ENCODE results near the gene PDE12.
A peak's percentile ranks its signal among the peaks of the same experiment; 100 is the strongest.

PDE12 gene

DNA sequence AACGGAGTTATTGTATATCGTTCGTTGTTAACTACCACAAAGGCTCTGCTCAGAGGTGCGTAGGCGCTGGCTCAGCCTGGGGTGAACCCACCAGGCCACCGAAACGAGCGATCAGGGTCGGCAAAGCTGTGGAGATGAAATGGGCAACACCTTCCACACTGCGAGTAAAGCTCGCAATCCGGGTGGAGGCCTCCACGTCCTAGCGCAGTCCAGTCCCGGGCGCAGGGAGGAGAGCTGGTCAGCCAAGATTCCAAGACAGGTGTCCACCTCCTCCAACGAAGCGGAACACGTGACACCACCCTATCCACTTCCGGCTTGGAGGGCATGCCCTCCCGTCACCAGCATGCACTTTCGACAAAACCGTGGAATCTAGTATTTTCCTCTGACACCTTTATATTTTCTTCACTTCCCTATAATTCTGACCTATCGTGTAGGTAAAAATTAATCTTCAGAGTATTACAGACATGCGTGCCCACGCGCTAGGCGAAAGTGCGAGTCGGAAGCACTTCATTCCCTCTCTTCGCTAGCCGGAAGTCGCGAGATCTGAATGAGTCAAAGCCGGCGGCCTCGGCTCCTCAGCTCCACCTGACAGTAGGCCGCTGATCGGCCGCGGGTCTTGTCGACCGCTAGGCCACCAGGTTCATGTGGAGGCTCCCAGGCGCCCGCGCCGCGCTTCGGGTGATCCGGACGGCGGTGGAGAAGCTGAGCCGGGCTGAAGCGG, at the start of gene PDE12:
Gene PDE12 (plus strand): TSS at position 537 of the 721 bp plus-strand sequence. CDS start 106 bp downstream, at position 643.
- DNase-seq (ENCODE audit: low spot score), result peak; percentile 73

DNA sequence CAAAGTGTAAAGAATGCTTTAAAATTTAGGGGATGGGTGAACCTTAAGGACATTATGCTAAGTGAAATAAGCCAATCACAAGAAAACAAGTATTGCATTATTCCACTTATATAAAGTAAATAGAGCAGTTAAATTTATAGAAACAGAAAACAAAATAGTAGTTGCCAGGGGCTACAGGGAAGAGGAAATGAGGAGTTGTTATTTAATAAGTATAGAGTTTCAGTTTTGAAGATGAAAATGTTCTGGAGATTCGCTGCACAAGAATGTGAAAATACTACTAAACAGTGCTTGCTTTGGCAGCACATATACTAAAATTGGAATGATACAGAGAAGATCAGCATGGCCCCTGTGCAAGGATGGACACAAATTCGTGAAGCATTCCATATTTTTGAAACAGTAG, 43.9 kb upstream of the PDE12 start:
- no peak for DNase-seq (ENCODE audit: low spot score)

- DNase-seq (ENCODE audit: low spot score), result no peak
Measured at GRCh38 chr3:57518276-57518915, 37.7 kb upstream of the PDE12 start.

GRCh38 chr3:57530071-57530608, 25.9 kb upstream of the PDE12 start:
- no peak for DNase-seq (ENCODE audit: low spot score)

DNA sequence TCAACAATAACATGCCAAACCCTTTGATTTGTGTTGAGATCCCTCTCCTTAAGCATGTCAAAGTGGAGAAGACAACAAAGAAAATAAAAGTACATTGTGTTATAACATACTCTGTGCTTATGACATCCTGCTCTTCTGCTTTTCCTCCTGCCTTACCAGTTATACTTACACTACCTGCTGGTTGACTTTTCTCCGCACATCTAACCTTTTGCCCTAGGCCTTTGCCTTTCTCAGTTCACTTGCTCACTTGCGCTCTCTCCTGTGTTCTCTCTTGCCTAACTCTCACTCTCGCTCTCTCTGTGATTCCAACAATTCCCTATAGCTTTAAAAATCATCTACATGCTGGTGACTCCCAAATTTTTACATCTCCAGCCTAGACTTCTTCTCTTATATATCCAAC, 17.6 kb upstream of the PDE12 start:
- no peak for DNase-seq (ENCODE audit: low spot score)

DNA sequence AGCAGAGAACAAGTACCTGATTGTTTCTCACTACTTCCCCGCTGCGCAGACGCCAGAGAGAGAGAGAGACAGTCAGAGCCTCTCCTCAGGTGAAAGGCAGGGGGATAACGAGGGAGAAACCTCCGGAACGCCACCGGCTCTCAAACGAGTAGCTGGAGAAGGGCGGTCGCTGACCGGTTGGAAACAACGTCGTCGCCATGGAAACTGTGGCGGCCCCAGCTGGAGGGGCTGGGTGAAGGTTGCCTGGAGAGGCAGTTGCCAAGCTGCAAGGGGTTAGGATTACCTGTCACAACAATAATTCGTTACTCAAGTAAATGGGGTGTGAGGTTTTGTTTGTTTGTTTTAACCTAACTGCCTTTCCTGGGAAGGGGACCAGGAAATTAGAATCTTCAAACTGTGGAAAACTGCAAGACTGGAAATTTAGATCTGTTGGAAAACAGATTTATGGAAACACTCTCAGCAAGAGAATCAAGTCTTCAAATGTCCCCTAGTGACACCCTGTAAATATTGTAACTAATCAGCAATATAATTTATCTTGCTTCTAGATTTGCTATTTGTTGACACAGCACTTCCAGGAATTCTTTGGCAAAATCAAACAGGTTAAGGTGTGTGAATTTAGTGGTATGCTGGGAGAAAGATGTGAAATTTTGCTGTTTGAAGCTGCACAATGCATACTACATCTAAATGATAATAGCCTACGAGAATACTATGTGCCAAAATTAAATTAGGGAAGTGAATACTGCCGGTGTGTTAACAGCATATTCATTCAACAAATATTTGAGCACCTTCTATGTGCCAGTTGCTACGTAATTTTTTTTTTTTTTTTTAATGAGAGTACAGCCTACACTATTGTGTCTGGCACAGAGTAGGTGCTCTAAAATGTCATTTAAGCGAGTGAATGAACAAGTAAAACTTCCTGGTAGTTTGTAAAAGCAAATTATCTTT, 11.6 kb upstream of the PDE12 start, which contains the start of gene DNAH12:
Gene DNAH12 (minus strand): TSS at position 164 of the 945 bp plus-strand sequence. CDS start 1,474 bp downstream, outside the sequence.
- DNase-seq (ENCODE audit: low spot score), result no peak

GRCh38 chr3:57545636-57546268, 10.3 kb upstream of the PDE12 start:
- no peak for DNase-seq (ENCODE audit: low spot score)

DNA sequence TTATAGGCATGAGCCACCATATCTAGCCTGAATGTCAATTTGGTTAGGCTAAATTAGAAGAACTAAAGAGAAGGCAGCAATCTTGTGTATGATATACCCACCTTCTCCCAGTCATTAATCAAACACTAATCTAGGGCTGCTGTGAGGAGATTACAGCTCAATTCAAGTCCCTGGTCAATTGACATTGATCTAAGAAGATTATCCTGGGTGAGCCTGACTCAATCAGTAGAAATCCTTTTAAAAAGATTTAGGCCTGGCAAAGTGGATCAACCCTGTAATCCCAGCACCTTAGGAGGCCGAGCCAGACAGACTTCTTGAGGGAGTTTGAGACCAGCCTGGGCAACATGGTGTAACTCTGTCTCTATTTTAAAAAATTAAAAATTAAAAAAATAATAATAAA, 9.5 kb upstream of the PDE12 start:
- no peak for DNase-seq (ENCODE audit: low spot score)

DNA sequence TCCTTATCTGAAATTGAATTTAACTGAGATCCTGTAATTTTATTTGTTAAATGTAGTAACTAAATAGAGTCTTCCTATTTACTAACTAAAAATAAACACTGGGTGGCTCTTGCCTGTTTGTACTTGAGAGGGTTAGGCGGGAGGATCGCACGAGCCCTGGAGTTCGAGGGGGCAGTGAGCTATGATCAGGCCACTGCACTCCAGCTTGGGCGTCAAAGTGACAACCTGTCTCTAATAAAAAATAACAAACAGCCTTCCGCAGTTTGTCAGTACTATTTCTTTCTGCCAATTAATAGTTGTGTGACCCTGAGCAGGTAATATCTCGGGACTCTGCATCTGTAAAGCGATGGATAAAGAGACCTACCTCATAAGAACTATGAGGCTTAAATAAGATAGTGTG, 768 bp upstream of the PDE12 start:
- DNase-seq (ENCODE audit: low spot score), result no peak

- DNase-seq (ENCODE audit: low spot score), result peak; percentile 8
Measured at GRCh38 chr3:57556459-57557084, 498 bp downstream of the PDE12 start.

- DNase-seq (ENCODE audit: low spot score), result peak; percentile 14
Measured at GRCh38 chr3:57557085-57557537, 1.0 kb downstream of the PDE12 start.

- no peak for DNase-seq (ENCODE audit: low spot score)
Measured at GRCh38 chr3:57559526-57559925, 3.5 kb downstream of the PDE12 start.

DNA sequence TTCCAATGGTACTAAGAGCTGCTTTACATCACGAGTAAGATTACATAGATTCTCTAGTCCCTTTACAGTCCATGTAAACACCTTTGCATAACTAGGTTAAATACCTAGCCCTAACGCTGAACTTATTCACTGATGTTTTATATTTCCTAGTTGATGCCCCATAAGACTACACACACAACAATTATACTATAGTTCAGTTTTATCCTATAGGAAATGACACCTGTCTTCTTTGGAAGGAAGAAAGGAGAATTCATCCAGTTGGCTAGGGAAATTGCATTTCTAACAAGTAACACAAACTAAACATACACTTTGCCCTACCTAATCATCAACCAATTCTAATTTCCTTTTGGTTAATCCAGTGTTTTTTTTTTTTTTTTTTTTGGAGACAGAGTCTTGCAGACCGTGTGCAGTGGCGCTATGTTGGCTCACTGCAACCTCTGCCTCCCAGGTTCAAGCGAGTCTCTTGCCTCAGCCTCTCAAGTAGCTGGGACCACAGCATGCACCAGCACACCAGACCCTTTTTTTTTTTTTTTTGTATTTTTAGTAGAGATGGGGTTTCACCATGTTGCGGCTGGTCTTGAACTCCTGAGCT, 13.9 kb downstream of the PDE12 start:
- no peak for DNase-seq (ENCODE audit: low spot score)

DNA sequence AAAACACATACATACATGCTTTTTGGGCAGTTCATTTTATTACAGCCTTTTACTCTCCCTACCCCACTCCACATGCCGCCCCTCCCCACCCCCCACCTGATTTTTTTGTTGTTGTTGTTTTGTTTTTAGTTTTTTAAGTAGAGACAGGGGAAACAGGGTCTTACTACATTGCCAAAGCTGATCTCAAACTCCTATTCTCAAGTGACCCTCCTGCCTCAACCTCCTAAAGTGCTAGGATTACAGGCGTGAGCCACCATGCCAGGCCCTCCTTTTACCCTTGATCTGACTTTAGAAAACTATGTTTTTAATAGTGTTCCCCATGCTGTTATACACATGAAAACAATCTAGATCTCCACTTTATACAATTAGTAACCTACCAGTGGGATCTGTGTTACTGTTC, 14.8 kb downstream of the PDE12 start:
- no peak for DNase-seq (ENCODE audit: low spot score)

- no peak for DNase-seq (ENCODE audit: low spot score)
Measured at GRCh38 chr3:57572096-57572495, 16.0 kb downstream of the PDE12 start.

GRCh38 chr3:57575966-57576626, 20.0 kb downstream of the PDE12 start:
- DNase-seq (ENCODE audit: low spot score), result no peak

DNA sequence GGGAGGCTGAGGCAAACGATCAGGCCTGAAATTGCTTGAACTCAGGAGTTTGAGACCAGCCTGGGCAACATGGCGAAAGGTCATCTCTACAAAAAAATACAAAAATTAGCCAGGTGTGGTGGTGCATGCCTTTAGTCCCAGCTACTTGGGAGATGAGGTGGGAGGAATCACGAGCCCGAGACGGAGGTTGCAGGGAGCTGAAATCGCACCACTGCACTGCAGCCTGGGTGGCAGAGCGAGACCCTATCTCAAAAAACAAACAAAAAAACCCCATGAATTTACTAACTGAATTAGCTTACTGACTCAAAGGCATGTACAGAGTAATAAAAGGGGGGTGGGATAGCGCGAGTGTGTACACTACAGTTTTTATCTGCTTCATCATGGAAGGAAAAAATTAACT, 21.7 kb downstream of the PDE12 start:
- no peak for DNase-seq (ENCODE audit: low spot score)

- no peak for DNase-seq (ENCODE audit: low spot score)
Measured at GRCh38 chr3:57582474-57583168, 26.5 kb downstream of the PDE12 start.

DNA sequence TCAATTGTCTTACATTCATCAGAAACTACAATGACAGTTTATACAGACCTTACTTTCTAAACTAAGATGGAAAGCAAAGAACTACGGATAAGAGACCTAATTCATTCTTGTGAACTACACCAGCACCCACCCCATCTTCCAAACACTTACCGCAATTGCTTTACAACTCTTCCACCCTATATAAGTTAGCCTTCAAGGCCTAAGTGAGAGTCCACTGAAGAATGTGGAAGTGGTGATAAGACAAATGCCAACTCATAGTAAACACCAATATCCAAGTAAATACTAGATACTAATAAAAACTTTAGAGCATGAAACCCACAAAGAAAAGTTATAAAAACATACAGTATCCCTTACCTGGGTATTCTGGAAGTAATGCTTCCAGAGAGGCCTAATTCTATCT, 27.5 kb downstream of the PDE12 start:
- no peak for DNase-seq (ENCODE audit: low spot score)

GRCh38 chr3:57586778-57587177, 30.7 kb downstream of the PDE12 start:
- DNase-seq (ENCODE audit: low spot score), result no peak

All from CD4-positive, alpha-beta T cell treated with Interleukin-6 at 100 ng/mL for 8 hours (primary cell).